HG03159 (cell line): ENCODE results near the gene DSCAML1.
A peak's percentile ranks its signal among the peaks of the same experiment; 100 is the strongest.

ENCODE experiments used
- ATAC-seq: cut with Tn5 transposase; IDR thresholded peaks from one replicate; pipeline ENCODE4 v1.9.1; 2021; ENCODE audit warnings: mild to moderate bottlenecking, moderate library complexity; ENCODE audit not compliant: unreplicated experiment

The DSCAML1 gene

GRCh38 chr11:117831661-117832415 lies 34.8 kb upstream of the DSCAML1 start:
- no peak for ATAC-seq

GRCh38 chr11:117830674-117831351 lies 33.8 kb upstream of the DSCAML1 start:
- no peak for ATAC-seq

- ATAC-seq: no peak
These were observed 33.1 kb upstream of the DSCAML1 start for GRCh38 chr11:117830072-117830471.

- ATAC-seq: no peak
These were observed 32.3 kb upstream of the DSCAML1 start for GRCh38 chr11:117829369-117829725.

- ATAC-seq: peak; percentile 63
These were observed 31.8 kb upstream of the DSCAML1 start for GRCh38 chr11:117828611-117829368.

GRCh38 chr11:117827521-117828511 lies 30.8 kb upstream of the DSCAML1 start:
- no peak for ATAC-seq

- no peak for ATAC-seq
These were observed 29.8 kb upstream of the DSCAML1 start for GRCh38 chr11:117826832-117827231.

- no peak for ATAC-seq
These were observed 29.2 kb upstream of the DSCAML1 start for GRCh38 chr11:117826190-117826570.

GRCh38 chr11:117825538-117826189 lies 28.6 kb upstream of the DSCAML1 start:
- ATAC-seq: no peak

- no peak for ATAC-seq
These were observed 27.8 kb upstream of the DSCAML1 start, which contains the start of gene FXYD2 for GRCh38 chr11:117824571-117825537. TSS of gene FXYD2 (minus strand) at chr11:117824744. CDS start at chr11:117824678, 66 bp downstream.

GRCh38 chr11:117823946-117824420 lies 27.0 kb upstream of the DSCAML1 start:
- ATAC-seq: no peak

- no peak for ATAC-seq
These were observed 26.4 kb upstream of the DSCAML1 start for GRCh38 chr11:117823294-117823945.

- no peak for ATAC-seq
These were observed 25.3 kb upstream of the DSCAML1 start for GRCh38 chr11:117822074-117823033.

GRCh38 chr11:117821431-117821830 lies 24.4 kb upstream of the DSCAML1 start:
- no peak for ATAC-seq

- ATAC-seq: no peak
These were observed 23.5 kb upstream of the DSCAML1 start for GRCh38 chr11:117820516-117820915.

GRCh38 chr11:117820071-117820470 lies 23.1 kb upstream of the DSCAML1 start:
- no peak for ATAC-seq
